GM12878 (cell line): ENCODE measurements around the gene NHERF1. TPM values are rescaled to one million over a fixed set of nuclear protein-coding genes. Genes with fewer than 3 reads are reported as not detected.

ENCODE experiments used
- JUNB ChIP-seq: IDR thresholded peaks from 2 replicates; pipeline ENCODE4 v1.6.1; 2016; ENCODE audit warnings: antibody characterized with exemption, mild to moderate bottlenecking
- JUND ChIP-seq: IDR thresholded peaks from 2 replicates; pipeline ENCODE4 v1.6.1; 2012; ENCODE audit warnings: low read depth, mild to moderate bottlenecking, low read length, improper control_type of control experiment, moderate library complexity
- KLF5 ChIP-seq: fragments of 450-650 bp; IDR thresholded peaks from 2 replicates; pipeline ENCODE4 v1.6.1; 2014; ENCODE audit warnings: mild to moderate bottlenecking; ENCODE audit not compliant: partially characterized antibody
- MYB ChIP-seq: fragments of 150-350 bp; IDR thresholded peaks from 2 replicates; pipeline ENCODE4 v1.6.1; 2014; ENCODE audit warnings: mild to moderate bottlenecking, low read depth, low read length, borderline replicate concordance
- NBN ChIP-seq: fragments of 450-650 bp; IDR thresholded peaks from 2 replicates; pipeline ENCODE4 v1.6.1; 2016
- NFIC ChIP-seq: IDR thresholded peaks from 2 replicates; pipeline ENCODE4 v1.6.1; 2012; ENCODE audit warnings: low read depth, mild to moderate bottlenecking, inconsistent platforms, low read length, moderate library complexity
- POLR2A ChIP-seq: IDR thresholded peaks from 2 replicates; pipeline ENCODE4 v1.6.1; 2011; ENCODE audit warnings: low read depth, mild to moderate bottlenecking, low read length
- RB1 ChIP-seq: fragments of 450-650 bp; formaldehyde crosslinking; IDR thresholded peaks from 2 replicates; pipeline ENCODE4 v1.6.1; 2017; ENCODE audit warnings: mild to moderate bottlenecking, borderline replicate concordance
- RELB ChIP-seq: fragments of 450-650 bp; IDR thresholded peaks from 2 replicates; pipeline ENCODE4 v1.6.1; 2017; ENCODE audit warnings: low read depth, mild to moderate bottlenecking, moderate library complexity
- REST ChIP-seq: IDR thresholded peaks from 2 replicates; pipeline ENCODE4 v1.6.1; 2012; ENCODE audit warnings: mild to moderate bottlenecking, low read depth, low read length
- SKIL ChIP-seq: fragments of 450-650 bp; IDR thresholded peaks from 2 replicates; pipeline ENCODE4 v1.6.1; 2017; ENCODE audit warnings: mild to moderate bottlenecking, low read depth, inconsistent platforms; ENCODE audit not compliant: poor library complexity, severe bottlenecking
- SPI1 ChIP-seq: IDR thresholded peaks from 2 replicates; pipeline ENCODE4 v1.6.1; 2011; ENCODE audit warnings: low read depth, mild to moderate bottlenecking, low read length, moderate library complexity, borderline replicate concordance; ENCODE audit not compliant: insufficient read depth
- STAT1 ChIP-seq: fragments of 450-650 bp; conservative IDR thresholded peaks from 2 replicates; pipeline ENCODE4 v1.6.1; 2014; ENCODE audit warnings: antibody characterized with exemption, mild to moderate bottlenecking
- TCF3 ChIP-seq: IDR thresholded peaks from 2 replicates; pipeline ENCODE4 v1.6.1; 2012; ENCODE audit warnings: low read depth, mild to moderate bottlenecking, low read length, borderline replicate concordance; ENCODE audit not compliant: insufficient read depth
- ZBTB40 ChIP-seq: fragments of 450-650 bp; IDR thresholded peaks from 2 replicates; pipeline ENCODE4 v1.6.1; 2016; ENCODE audit warnings: mild to moderate bottlenecking, moderate library complexity, borderline replicate concordance
- polyA plus RNA-seq, 11 experiments: library from polyadenylated mRNA; depleted of rRNA in 4 of 11; unstranded in 6 of 11; stranded (reverse) in 5 of 11; fragments of >200 nt; fragmentation: Nextera tagmentation in 4 of 11; fragmentation: Illumina TruSeq in 1 of 11; extraction: Ambion mirVana in 4 of 11; extraction: Trizol in 1 of 11; gene quantifications; 1 replicate in 1 of 11; 2 replicates in 10 of 11; pipeline versions ENCODE4 v1.2.1 to v1.2.3, GENCODE V29; 2011 to 2016; ENCODE audit warnings: inconsistent platforms in 2 of 11, missing spikeins in 2 of 11, low read depth in 1 of 11
- total RNA-seq, 4 experiments: library from RNA; depleted of rRNA in 3 of 4; stranded (reverse); fragments of >200 nt in 3 of 4; fragmentation: Illumina TruSeq in 1 of 4; extraction: Trizol in 1 of 4; gene quantifications; 2 replicates each; pipeline versions ENCODE4 v1.2.1 to v1.2.3, GENCODE V29; 2013 to 2021

Gene NHERF1
- total and polyA plus RNA-seq, 10 of the 15 experiments (the other 5 are each of a cell fraction or from before 2014, with no cell fraction given): 13.4 to 61.6 (median 39.0) TPM

GRCh38 chr17:74736513-74737298, 11.7 kb upstream of the NHERF1 start, which contains the start of gene RAB37 (continued):
- TF ChIP-seq RELB (0 out of 2 replicates have a peak, but pooled peaks have one; percentile 33), NFIC (no peak), TCF3 (0 out of 2 replicates have a peak, but pooled peaks have one; percentile 56), RB1 (peak; percentile 63; the same call in 1 of the 2 replicates), ZBTB40 (no peak), REST (no peak), JUND (0 out of 2 replicates have a peak, but pooled peaks have one; percentile 9), MYB (no peak), NBN (peak; percentile 22; the same call in 1 of the 2 replicates), SPI1 (peak; percentile 54; the same call in 1 of the 2 replicates), POLR2A (peak; percentile 31; the same call in 1 of the 2 replicates), STAT1 (0 out of 2 replicates have a peak, but pooled peaks have one; percentile 32), KLF5 (peak; percentile 27), SKIL (no peak), JUNB (no peak)
